ENCODE results near the gene MXD3. TPM values are rescaled to one million over a fixed set of nuclear protein-coding genes. Genes with fewer than 3 reads are reported as not detected.
A peak's percentile ranks its signal among the peaks of the same experiment; 100 is the strongest.

The MXD3 gene
- total and polyA plus RNA-seq, 10 of the 15 experiments (the other 5 are each of a cell fraction or from before 2014, with no cell fraction given) = 0.24 to 29.8 (median 13.5) TPM

- ATAC-seq (no peak), FAIRE-seq (peak; percentile 7), DNase-seq (ENCODE audit: low read depth, low spot score) (no peak)
- Histone ChIP-seq H3K36me3 (ENCODE audit: control insufficient read depth in 2 of 2, insufficient read depth in 2 of 2, low read length in 1 of 2) (peaks cover 11 to 23% of the 10 kb centered on the region in 2 experiments), H3K9ac (ENCODE audit: control insufficient read depth, insufficient read depth, low read length) (no peak overlapping the region), H3K9me3 (replicated peaks; ENCODE audit: control insufficient read depth, insufficient read depth, low read length) (no peaks in the 10 kb centered on the region), H2AFZ (ENCODE audit: control insufficient read depth, low read depth, low read length) (no peak overlapping the region), H3K27ac (ENCODE audit: control insufficient read depth, insufficient read depth) (no peak overlapping the region), H4K20me1 (ENCODE audit: control insufficient read depth, insufficient read depth) (no peaks in the 10 kb centered on the region), H3K4me3 (no peak overlapping the region), H3K27me3 (replicated peaks in 1 of 2; ENCODE audit: control insufficient read depth in 2 of 2, insufficient read depth in 2 of 2, low read length in 1 of 2) (no peaks in the 10 kb centered on the region), H3K79me2 (ENCODE audit: control insufficient read depth, insufficient read depth, low read length) (no peaks in the 10 kb centered on the region), H3K4me2 (ENCODE audit: control insufficient read depth, insufficient read depth) (no peak overlapping the region), H3K4me1 (ENCODE audit: control insufficient read depth, insufficient read depth, low read length) (no peaks in the 10 kb centered on the region)
- intact Hi-C loops (cut with micrococcal nuclease; ENCODE audit: unreplicated experiment) (no loop called here), in situ Hi-C loops (cut with MboI) (no loop called here)
- ChIA-PET CTCF (interaction anchor here (0.7 to 1.8 kb wide), 3 partner anchors 40 to 158 kb away, joined by 3 to 6 read pairs (median 5); no protein-coding TSS in a partner anchor), POLR2A (interaction anchor here (0.6 kb wide), 1 partner anchor 198 kb away, joined by 3 read pairs; no protein-coding TSS in a partner anchor), SMC1A (ENCODE audit: uncharacterized antibody, unreplicated experiment) (interaction anchor here (0.6 to 1.7 kb wide), 5 partner anchors 10 to 250 kb away, joined by 3 to 5 read pairs (median 4); no protein-coding TSS in a partner anchor), RAD21 (ENCODE audit: unreplicated experiment) (interaction anchor here (1.3 kb wide), 1 partner anchor 48 kb away, joined by 3 read pairs; no protein-coding TSS in a partner anchor)
- no TSS peak for BruUV-seq (replicated peaks)
- 86% methylated on average over 3 of the region's 3 CpGs for WGBS (ENCODE audit: insufficient coverage, insufficient replicate concordance, low lambda C conversion rate, missing lambda C conversion rate)
- no peak for TF ChIP-seq SMC3 (IDR thresholded peaks at IDR 0.05; ENCODE audit: borderline replicate concordance, low read length)
- no peak for TF ChIP-seq BACH1 (IDR thresholded peaks at IDR 0.05; ENCODE audit: borderline replicate concordance)
- no peak for TF ChIP-seq KAT2A (conservative IDR thresholded peaks at IDR 0.05; ENCODE audit: control insufficient read depth, low read depth, low read length)
- no peak for TF ChIP-seq MEF2A (IDR thresholded peaks at IDR 0.05; ENCODE audit: insufficient read depth, low read depth, low read length)
- TF ChIP-seq CEBPZ (IDR thresholded peaks at IDR 0.05; ENCODE audit: low read depth, low read length) = no peak
- TF ChIP-seq FOXK2 (IDR thresholded peaks at IDR 0.05) = no peak
- TF ChIP-seq RBBP5 (conservative IDR thresholded peaks at IDR 0.05) = no peak
- TF ChIP-seq CREM (IDR thresholded peaks at IDR 0.05; ENCODE audit: low read depth) = no peak
- TF ChIP-seq BMI1 (IDR thresholded peaks at IDR 0.05; ENCODE audit: borderline replicate concordance) = no peak
- TF ChIP-seq, protein P1, sequence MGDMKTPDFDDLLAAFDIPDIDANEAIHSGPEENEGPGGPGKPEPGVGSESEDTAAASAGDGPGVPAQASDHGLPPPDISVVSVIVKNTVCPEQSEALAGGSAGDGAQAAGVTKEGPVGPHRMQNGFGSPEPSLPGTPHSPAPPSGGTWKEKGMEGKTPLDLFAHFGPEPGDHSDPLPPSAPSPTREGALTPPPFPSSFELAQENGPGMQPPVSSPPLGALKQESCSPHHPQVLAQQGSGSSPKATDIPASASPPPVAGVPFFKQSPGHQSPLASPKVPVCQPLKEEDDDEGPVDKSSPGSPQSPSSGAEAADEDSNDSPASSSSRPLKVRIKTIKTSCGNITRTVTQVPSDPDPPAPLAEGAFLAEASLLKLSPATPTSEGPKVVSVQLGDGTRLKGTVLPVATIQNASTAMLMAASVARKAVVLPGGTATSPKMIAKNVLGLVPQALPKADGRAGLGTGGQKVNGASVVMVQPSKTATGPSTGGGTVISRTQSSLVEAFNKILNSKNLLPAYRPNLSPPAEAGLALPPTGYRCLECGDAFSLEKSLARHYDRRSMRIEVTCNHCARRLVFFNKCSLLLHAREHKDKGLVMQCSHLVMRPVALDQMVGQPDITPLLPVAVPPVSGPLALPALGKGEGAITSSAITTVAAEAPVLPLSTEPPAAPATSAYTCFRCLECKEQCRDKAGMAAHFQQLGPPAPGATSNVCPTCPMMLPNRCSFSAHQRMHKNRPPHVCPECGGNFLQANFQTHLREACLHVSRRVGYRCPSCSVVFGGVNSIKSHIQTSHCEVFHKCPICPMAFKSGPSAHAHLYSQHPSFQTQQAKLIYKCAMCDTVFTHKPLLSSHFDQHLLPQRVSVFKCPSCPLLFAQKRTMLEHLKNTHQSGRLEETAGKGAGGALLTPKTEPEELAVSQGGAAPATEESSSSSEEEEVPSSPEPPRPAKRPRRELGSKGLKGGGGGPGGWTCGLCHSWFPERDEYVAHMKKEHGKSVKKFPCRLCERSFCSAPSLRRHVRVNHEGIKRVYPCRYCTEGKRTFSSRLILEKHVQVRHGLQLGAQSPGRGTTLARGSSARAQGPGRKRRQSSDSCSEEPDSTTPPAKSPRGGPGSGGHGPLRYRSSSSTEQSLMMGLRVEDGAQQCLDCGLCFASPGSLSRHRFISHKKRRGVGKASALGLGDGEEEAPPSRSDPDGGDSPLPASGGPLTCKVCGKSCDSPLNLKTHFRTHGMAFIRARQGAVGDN (IDR thresholded peaks at IDR 0.05) = no peak
- TF ChIP-seq ELK1 (IDR thresholded peaks at IDR 0.05; ENCODE audit: low read depth, low read length) = no peak
- TF ChIP-seq YBX1 (IDR thresholded peaks at IDR 0.05) = no peak
- no peak for TF ChIP-seq ZNF217 (IDR thresholded peaks at IDR 0.05)
- TF ChIP-seq STAT3 (IDR thresholded peaks at IDR 0.05; ENCODE audit: low read depth, low read length) = no peak
- TF ChIP-seq IRF3 (IDR thresholded peaks at IDR 0.05) = no peak
- TF ChIP-seq HDAC2 (IDR thresholded peaks at IDR 0.05) = no peak
These were observed 41.7 kb downstream of the MXD3 start for GRCh38 chr5:177269976-177270375.

Data from GM12878 (cell line).